ENCODE measurements around the gene WDR90. TPM values are rescaled to one million over a fixed set of nuclear protein-coding genes. Genes with fewer than 3 reads are reported as not detected.
A peak's percentile ranks its signal among the peaks of the same experiment; 100 is the strongest.

Gene WDR90
- total RNA-seq, 1 donor from 2014 or later = 9.3 TPM

- Histone ChIP-seq H4K20me1 (ENCODE audit: low read depth) (peaks cover 73% of the 10 kb centered on the region), H3K4me1 (no peaks in the 10 kb centered on the region), H3K79me2 (ENCODE audit: low read depth) (no peaks in the 10 kb centered on the region), H3K4me3 (no peak overlapping the region), H3F3A (ENCODE audit: low read depth) (peaks cover 13% of the 10 kb centered on the region), H3K4me2 (no peak overlapping the region), H3K27me3 (peaks cover 100% of the 10 kb centered on the region), H3K9ac (no peak overlapping the region), H3K36me3 (no peaks in the 10 kb centered on the region), H3K9me3 (ENCODE audit: low read depth) (no peaks in the 10 kb centered on the region), H3K27ac (no peak overlapping the region), H2AFZ (replicated peaks) (no peak overlapping the region)
- Mint-ChIP-seq H3K4me3 (no peak overlapping the region), H3K27me3 (ENCODE audit: insufficient read depth, low read depth) (peaks cover 56% of the 10 kb centered on the region), H3K36me3 (no peaks in the 10 kb centered on the region), H3K9me3 (no peaks in the 10 kb centered on the region), H3K4me1 (peaks cover 9% of the 10 kb centered on the region), H3K27ac (no peak overlapping the region)
- TF ChIP-seq CTCF (IDR thresholded peaks at IDR 0.05) = no peak
- TF ChIP-seq EZH2phosphoT487 (IDR thresholded peaks at IDR 0.05) = no peak
- TF ChIP-seq EZH2 (IDR thresholded peaks at IDR 0.05) = no peak
- DNase-seq (ENCODE audit: low spot score) = no peak
Observed at GRCh38 chr16:704047-704446, 54.9 kb downstream of the WDR90 start.

GRCh38 chr16:704552-705380 is 55.6 kb downstream of the WDR90 start:
- Histone ChIP-seq H3K4me2 (peak overlapping the region; percentile 67), H3K4me3 (no peak overlapping the region), H4K20me1 (ENCODE audit: low read depth) (peaks cover 70% of the 10 kb centered on the region), H3K27me3 (peaks cover 100% of the 10 kb centered on the region), H2AFZ (replicated peaks) (no peak overlapping the region), H3F3A (ENCODE audit: low read depth) (peaks cover 16% of the 10 kb centered on the region), H3K27ac (no peak overlapping the region), H3K9ac (no peak overlapping the region), H3K4me1 (peaks cover 1% of the 10 kb centered on the region), H3K9me3 (ENCODE audit: low read depth) (no peaks in the 10 kb centered on the region), H3K36me3 (no peaks in the 10 kb centered on the region), H3K79me2 (ENCODE audit: low read depth) (no peaks in the 10 kb centered on the region)
- H3K9me3 Mint-ChIP-seq = no peaks in the 10 kb centered on the region
- H3K27ac Mint-ChIP-seq = no peak overlapping the region
- peak; percentile 90 for TF ChIP-seq EZH2phosphoT487 (IDR thresholded peaks at IDR 0.05)
- no peak for TF ChIP-seq CTCF (IDR thresholded peaks at IDR 0.05)
- peak; percentile 91 for TF ChIP-seq EZH2 (IDR thresholded peaks at IDR 0.05)
- H3K36me3 Mint-ChIP-seq = no peaks in the 10 kb centered on the region
- DNase-seq (ENCODE audit: low spot score) = peak; percentile 40
- H3K27me3 Mint-ChIP-seq (ENCODE audit: insufficient read depth, low read depth) = peaks cover 56% of the 10 kb centered on the region
- H3K4me3 Mint-ChIP-seq = peak overlapping the region; percentile 76
- H3K4me1 Mint-ChIP-seq = peaks cover 15% of the 10 kb centered on the region

DNA sequence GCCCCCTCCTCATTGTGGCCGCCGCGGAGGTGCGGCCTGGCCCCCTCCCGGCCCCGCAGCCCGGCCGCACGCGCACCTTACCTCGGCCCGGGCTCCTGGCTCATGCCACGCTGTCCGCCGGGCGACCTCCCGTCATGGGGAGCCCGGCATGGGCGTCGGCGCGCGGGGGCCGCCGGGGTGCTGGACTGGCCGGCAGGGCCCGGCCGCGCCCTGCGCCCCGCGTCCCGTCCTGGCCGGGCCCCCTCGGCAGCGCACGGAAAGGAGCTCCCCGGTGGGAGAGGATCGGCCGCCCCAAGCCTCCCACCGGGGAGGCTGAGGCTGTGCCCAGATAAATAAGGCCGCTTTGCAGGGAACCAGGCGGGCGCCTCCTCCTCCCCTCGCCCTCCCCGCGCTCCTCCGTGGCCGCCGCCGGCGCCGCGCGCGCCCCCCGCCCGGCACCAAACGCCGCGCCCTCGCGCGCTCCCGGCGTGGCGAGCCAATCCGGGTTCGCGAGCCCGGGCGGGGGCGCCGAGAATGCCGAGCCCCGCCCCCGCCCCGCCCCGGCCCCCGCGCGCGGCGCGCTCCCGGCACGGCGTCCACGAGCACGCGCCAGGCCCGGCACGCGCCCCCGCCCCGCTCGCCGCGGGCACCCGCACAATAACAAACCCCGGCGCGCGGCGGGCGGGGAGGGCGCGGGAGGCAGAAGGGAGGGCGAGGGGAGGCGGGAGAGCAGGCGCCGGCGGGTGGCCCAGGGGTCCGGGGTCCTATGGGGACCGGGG is 56.4 kb downstream of the WDR90 start, which contains the start of gene FBXL16:
Gene FBXL16, minus strand, starts transcription at position 371 of the 758 bp plus-strand sequence. CDS start 8,396 bp downstream, outside the sequence.
- peak within 1 kb of the TSS; percentile 74 for H3K4me3 Mint-ChIP-seq
- peaks cover 6% of the 10 kb centered on the region for H3K4me1 ChIP-seq
- no peaks in the 10 kb centered on the region for H3K9me3 ChIP-seq (ENCODE audit: low read depth)
- TF ChIP-seq CTCF (IDR thresholded peaks at IDR 0.05) (no peak), EZH2phosphoT487 (IDR thresholded peaks at IDR 0.05) (no peak), EZH2 (IDR thresholded peaks at IDR 0.05) (no peak)
- no peak within 1 kb of the TSS for H3K27ac Mint-ChIP-seq
- no peak within 1 kb of the TSS for H3K9ac ChIP-seq
- peaks cover 56% of the 10 kb centered on the region for H3K27me3 Mint-ChIP-seq (ENCODE audit: insufficient read depth, low read depth)
- no peaks in the 10 kb centered on the region for H3K36me3 Mint-ChIP-seq
- no peak within 1 kb of the TSS for H3K27ac ChIP-seq
- H4K20me1 ChIP-seq (ENCODE audit: low read depth) = peaks cover 70% of the 10 kb centered on the region
- H3K9me3 Mint-ChIP-seq = no peaks in the 10 kb centered on the region
- peaks cover 18% of the 10 kb centered on the region for H3F3A ChIP-seq (ENCODE audit: low read depth)
- no peaks in the 10 kb centered on the region for H3K36me3 ChIP-seq
- peak within 1 kb of the TSS; percentile 31 for H3K4me3 ChIP-seq
- peak; percentile 58 for DNase-seq (ENCODE audit: low spot score)
- peak within 1 kb of the TSS; percentile 69 for H3K4me2 ChIP-seq
- peaks cover 23% of the 10 kb centered on the region for H3K4me1 Mint-ChIP-seq
- no peak within 1 kb of the TSS for H2AFZ ChIP-seq (replicated peaks)
- H3K27me3 ChIP-seq = peaks cover 100% of the 10 kb centered on the region
- no peaks in the 10 kb centered on the region for H3K79me2 ChIP-seq (ENCODE audit: low read depth)
